Measurements from ENCODE around the gene NBDY. TPM values are rescaled to one million over a fixed set of nuclear protein-coding genes. Genes with fewer than 3 reads are reported as not detected.

The NBDY gene, protein sequence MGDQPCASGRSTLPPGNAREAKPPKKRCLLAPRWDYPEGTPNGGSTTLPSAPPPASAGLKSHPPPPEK
- total RNA-seq: 9.4 and 15.9 TPM in 2 replicates

DNA sequence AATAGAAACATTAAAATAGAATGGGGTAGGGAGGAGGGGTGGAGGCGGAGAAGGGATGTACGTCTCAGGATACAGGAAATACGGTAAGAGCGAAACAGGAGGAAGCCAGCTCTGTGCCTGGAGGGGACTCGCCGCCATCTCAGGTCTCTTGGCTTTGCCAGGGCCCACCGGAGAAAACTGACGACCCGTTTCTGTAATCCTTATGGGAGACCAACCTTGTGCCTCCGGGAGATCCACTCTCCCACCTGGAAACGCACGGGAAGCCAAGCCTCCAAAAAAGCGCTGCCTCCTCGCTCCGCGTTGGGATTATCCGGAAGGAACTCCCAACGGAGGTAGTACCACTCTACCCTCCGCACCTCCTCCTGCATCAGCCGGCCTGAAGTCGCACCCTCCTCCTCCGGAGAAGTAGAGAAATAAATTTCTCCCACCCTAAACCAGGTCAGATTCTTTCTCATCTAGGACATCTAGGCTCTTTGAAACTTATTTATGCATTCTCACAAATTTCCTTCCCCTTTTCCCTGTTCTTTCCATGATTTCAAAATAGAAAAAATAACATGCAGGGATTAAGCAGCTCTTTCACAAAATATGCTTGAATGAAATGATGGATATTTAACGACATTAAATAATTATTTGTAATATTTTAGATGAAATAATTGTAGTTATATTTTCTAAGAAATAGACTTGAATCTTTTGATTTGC lies at the start of gene NBDY:
TSS of gene NBDY (plus strand) at position 92 of the 699 bp plus-strand sequence. CDS start at position 203, 111 bp downstream.

Other genes starting within 250 kb of the NBDY start
- gene UBQLN2, start 165.6 kb upstream of the NBDY start, total RNA-seq: 15.6 and 16.4 TPM in 2 replicates